RKO (cell line): Measurements from ENCODE around the gene GTF2H2C.
"Not testable (repeated sequence)": the region's sequence is repeated elsewhere in the genome, so short reads cannot be mapped to it uniquely, and the experiment has no call there.

Experiments used
- DNase-seq: peaks from one replicate; pipeline ENCODE4 v3.0.0-alpha.2; 2016; ENCODE audit warnings: low spot score

GTF2H2C gene

DNA sequence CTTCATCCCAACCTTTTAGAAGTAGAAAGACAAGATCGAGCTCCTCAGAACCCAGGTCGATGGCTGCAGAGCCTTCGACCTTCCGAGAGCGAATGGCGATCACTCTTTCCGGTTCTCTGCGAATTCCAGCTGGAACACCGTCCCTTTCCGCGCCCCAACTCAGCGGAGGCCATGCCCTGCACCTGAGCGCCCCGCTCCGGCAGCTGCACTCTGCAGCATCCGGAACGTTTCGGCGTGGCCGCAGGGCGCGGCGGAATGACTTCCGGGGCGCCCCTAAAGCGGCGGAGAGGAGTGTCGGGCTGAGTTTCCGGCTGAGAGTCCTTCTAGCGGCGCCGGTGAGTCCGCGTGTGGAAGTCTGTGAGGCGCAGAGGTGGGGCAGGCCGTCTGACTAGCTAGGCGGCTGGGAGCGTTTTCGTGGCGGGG, at the start of gene GTF2H2C:
Gene GTF2H2C, plus strand, starts transcription at position 284 of the 423 bp plus-strand sequence. CDS start 4,942 bp downstream, outside the sequence.
- DNase-seq, result peak; percentile 82

- no peak for DNase-seq
These were observed 49.3 kb upstream of the GTF2H2C start for GRCh38 chr5:69510694-69511093.

- peak; percentile 11 for DNase-seq
These were observed 47.2 kb upstream of the GTF2H2C start for GRCh38 chr5:69512740-69513260.

GRCh38 chr5:69515570-69515969, 44.4 kb upstream of the GTF2H2C start:
- DNase-seq, result not testable (repeated sequence)

- no peak for DNase-seq
These were observed 43.2 kb upstream of the GTF2H2C start for GRCh38 chr5:69516769-69517168.

GRCh38 chr5:69517763-69518212, 42.2 kb upstream of the GTF2H2C start:
- DNase-seq, result no peak

DNA sequence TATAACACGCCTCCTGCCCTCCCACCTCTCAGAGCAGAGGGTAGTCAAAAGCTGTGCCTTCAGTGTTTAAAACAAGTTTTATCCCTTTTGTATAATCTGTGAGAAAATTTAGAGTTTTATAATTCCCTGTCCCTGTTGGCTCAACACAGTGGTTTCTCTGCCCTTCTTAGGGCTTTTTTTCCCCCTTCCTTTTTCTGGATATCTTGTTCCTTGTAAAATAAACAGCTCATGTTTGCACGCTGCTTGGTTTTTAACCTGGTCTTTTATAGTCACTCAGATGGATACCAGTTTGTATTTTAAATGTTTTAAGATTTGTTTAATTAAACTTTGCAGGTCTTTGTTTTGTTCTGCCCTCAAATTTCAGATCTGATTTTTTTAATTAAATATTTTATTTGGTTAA, 40.7 kb upstream of the GTF2H2C start:
- DNase-seq, result no peak

DNA sequence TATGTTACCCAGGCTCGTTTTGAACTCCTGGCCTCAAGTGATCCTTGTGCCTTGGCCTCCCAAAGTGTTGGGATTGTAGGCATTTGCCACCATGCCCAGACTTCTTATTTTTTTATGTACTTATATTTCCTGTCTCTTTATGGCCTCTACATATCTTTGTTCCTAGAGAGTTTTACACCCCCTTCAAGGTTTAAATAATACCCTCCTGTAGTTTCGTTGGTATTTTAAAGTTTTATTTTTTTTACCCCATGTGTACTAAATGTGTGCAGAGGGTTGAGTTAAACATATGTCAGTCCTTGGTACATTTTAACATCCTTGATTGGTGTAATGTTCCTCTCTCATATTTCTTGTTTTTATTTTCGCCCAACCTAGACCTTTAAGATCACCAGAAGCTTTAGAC, 38.0 kb upstream of the GTF2H2C start:
- DNase-seq, result no peak

DNA sequence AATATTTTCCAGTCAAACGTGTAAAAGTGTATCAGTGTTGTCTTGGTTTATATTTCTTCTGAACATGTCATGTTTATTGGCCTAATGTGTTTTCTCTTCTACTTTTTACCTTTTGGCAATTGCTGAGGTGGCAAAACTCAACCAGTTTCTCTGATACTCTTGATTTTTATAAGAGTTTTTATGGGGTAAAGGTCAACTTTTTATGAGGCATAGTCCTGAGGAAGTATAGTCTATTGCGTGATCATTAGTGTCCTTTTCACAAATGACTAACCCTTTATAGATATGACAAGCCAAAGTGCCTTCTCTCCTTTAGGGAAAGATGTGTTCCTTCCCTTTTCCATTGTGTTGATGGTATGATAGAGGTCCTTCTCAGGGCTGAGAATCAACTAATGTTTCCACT, 34.5 kb upstream of the GTF2H2C start:
- no peak for DNase-seq

DNA sequence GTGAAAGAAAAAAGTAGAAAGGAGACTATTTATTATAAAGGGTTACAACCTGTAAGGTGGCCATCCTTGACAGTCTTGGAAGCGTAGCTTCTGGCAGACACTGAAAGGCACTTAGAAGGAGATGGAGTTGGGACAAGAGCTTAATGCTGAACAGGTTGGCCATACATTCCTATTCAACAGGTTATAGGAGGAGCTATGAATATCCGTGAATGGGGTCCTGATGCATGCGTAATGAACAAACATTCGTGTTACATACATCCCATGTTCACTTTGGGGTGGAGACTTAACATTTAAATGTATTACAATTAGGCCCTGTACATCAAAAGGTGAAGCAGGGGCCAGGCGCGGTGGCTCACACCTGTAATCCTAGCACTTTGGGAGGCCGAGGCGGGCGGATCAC, 33.3 kb upstream of the GTF2H2C start:
- DNase-seq, result no peak

- no peak for DNase-seq
These were observed 32.7 kb upstream of the GTF2H2C start for GRCh38 chr5:69527128-69527770.

GRCh38 chr5:69528035-69528434, 32.0 kb upstream of the GTF2H2C start:
- DNase-seq, result no peak

GRCh38 chr5:69528609-69529008, 31.4 kb upstream of the GTF2H2C start:
- DNase-seq, result no peak

DNA sequence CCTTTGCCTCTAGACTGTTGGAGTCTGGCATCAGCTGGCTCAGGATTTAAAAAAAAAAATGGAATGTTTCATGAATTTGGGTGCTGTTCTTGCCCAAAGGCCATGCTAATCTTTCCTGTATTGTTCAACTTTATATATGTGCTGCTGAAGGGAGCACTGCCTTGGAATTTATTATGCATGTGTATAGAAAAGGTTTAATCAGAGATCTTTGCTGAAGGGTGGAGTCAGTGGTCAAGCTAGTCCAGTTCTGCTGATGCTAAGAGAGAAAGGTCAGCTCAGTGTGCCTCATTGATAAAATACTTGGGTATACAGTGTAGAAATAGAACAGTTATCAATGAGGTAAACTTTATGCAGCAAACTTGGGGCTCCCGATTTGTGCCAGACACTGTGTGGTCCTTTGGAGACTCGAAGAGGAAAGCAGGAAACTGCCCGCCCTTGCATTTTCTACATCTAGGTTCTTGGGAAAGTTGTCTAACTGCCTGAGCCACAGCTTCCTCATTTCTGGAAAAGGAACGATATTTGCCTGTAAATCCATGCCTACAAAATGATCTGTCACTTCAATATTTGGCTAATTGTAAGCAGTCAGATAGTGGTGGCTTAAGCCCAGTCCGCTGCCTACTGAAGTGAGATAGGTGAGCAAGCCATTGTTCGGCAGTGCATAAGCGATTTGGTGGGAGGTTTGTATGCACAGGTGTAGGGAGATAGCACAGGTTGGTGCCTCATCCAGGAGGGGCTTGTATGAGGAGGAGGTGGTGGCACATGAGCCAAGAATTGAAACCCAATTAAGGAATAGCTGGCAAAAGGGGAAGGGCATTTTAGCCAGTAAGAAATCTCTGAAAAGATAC, 29.2 kb upstream of the GTF2H2C start:
- DNase-seq, result no peak

- no peak for DNase-seq
These were observed 28.6 kb upstream of the GTF2H2C start for GRCh38 chr5:69531406-69531801.

DNA sequence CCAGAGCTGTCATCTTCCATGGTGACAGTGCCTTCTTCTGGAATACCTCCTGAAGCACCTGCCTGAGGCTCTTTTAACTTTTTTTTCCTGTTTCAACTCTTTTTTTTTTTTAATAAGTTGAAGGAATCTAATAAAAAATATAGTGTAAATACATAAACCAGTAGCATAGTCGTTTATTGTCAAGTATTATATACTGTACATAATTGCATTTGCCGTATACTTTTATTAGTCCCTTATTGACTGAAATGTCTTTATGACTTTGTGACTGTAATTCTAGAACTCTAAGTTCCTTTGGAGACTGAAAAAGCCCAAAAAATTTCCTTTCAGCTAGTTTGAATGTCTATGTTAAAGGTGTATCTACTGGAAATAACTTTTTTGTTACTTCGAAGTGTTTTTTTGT, 22.1 kb upstream of the GTF2H2C start:
- DNase-seq, result not testable (repeated sequence)

GRCh38 chr5:69538735-69539134, 21.3 kb upstream of the GTF2H2C start:
- DNase-seq, result not testable (repeated sequence)

DNA sequence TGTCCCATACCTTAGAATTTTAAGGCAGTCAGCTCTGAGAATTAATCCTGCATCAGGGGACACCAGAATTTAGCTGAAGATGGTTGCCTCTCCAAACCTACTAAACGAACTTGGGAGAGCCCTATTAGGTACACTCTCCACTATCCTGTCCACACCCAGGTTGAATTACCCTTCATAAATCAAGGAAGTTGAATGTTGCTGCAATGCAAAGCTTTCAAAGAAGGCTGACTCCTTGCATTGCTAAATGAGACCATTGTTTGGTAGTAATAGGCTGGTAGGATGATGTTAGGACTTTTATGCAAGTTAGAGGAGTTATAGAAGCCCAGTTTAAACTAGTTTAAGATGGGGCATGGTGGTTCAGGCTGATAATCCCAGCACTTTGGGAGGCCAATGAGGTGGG, 18.6 kb upstream of the GTF2H2C start:
- not testable (repeated sequence) for DNase-seq

GRCh38 chr5:69542838-69543618, 17.0 kb upstream of the GTF2H2C start:
- DNase-seq, result not testable (repeated sequence)

DNA sequence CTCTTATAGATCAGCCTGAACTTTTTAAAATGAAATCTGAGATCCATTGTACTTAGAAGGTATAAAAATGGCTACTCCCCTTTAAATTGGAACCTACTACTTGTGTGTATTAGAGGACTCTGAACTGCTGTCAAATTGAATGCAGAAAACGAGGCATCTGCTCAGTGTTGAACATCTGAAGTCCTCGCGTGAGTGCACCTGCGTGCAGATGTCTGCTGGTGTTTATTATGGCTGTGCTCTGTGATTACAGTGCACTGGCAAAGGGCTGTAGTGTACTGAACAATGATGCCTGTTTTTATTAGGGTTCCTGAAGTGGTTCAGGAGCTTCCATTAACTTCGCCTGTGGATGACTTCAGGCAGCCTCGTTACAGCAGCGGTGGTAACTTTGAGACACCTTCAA, 15.4 kb upstream of the GTF2H2C start:
- DNase-seq, result not testable (repeated sequence)

DNA sequence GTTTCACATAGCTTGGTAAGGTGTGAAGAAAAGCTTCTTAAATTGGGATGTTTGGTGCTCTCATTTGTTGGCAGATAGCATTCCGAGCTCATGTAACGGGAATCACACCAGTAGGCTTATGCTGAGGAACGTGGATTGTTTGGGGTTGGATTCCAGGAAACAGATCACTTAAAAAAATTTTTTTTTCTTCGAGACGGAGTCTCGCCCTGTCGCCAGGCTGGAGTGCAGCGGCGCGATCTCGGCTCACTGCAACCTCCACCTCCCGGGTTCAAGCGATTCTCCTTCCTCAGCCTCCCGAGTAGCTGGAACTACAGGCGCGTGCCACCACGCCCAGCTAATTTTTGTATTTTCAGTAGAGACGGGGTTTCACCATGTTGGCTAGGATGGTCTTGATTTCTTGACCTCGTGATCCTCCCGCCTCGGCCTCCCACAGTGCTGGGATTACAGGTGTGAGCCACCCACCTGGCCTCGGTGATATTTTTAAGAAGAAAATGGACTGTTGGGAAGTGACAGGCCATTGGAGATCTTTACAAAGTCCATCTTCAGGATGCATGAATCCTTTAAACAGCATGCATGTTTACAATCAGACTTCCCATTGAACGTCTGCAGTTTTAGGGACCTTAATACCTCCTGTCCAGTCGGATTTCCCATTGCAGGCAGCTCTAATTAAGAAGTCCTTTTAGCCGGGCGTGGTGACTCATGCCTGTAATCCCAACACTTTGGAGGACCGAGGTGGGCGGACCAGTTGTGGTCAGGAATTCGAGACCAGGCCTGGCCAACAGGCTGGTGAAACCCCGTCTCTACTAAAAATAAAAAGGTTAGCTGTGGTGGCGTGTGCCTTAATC, 818 bp downstream of the GTF2H2C start:
- not testable (repeated sequence) for DNase-seq
